ENCODE results near the gene GSTM2. TPM values are rescaled to one million over a fixed set of nuclear protein-coding genes. Genes with fewer than 3 reads are reported as not detected.
"Not testable (repeated sequence)": the region's sequence is repeated elsewhere in the genome, so short reads cannot be mapped to it uniquely, and the experiment has no call there.

The GSTM2 gene
- total RNA-seq, 2 donors from 2014 or later, result 18.5 to 27.5 TPM

DNA sequence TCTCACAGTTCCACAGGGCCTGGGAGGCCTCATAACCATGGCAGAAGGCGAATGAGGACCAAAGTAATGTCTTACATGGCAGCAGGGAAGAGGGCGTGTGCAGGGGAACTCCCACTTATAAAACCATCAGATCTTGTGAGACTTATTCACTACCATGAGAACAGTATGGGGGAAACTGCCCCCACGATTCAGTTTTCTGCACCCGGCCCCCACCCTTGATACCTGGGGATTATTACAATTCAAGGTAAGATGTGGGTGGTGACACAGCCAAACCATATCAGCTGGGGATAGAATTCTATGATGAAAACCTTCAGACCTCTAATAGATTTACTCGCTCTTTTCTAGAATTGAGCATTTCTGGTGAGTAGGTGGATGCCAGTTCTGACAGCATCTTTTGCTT is 26.5 kb downstream of the GSTM2 start:
- H3K9me3 Mint-ChIP-seq; H3K4me3 Mint-ChIP-seq; H3K27me3 Mint-ChIP-seq; ATAC-seq (replicated peaks); H3K27ac Mint-ChIP-seq; H3K36me3 Mint-ChIP-seq (ENCODE audit: low read depth); H3K4me1 Mint-ChIP-seq: not testable (repeated sequence)

DNA sequence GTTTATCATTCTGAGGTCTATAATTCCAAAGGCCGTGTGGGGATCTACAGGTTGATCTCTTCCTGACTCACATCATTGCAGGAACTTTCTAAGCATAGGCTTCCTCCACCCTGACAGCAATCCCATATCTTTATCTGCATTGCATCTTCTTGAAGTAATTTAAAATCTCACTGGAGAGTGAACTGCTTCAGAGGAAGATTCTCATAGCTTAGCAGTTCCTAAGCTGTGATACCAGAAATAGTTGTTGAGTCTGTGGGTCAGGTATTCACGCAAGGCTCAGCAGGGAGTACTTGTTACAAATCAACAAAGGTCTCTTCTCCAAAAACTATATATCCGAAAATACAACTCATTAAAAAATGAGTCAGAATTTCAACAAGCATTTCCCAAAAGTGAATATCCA is 27.3 kb downstream of the GSTM2 start:
- H3K27me3 Mint-ChIP-seq; H3K4me3 Mint-ChIP-seq; ATAC-seq (replicated peaks): not testable (repeated sequence)

DNA sequence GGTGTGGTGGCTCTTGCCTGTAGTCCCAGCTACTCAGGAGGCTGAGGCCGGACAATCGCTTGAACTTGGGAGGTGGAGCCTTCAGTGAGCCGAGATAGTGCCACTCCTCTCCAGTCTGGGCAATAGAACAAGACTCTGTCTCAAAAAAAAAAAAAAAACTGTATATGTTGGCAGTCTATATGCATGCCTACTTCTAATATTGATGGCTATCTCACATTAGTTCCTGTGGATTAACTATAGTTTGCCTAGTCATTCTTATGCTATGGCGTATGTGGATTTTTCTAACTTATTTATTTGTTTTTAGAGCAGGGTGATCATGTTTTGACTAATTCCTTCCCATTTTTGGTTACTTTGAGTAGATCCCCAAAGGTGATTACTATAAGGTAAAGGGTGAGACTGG is 29.2 kb downstream of the GSTM2 start:
- H3K27ac Mint-ChIP-seq, result no peak overlapping the region
- ATAC-seq (replicated peaks), result no peak
- H3K4me3 Mint-ChIP-seq, result no peak overlapping the region
- no peaks in the 10 kb centered on the region for H3K36me3 Mint-ChIP-seq (ENCODE audit: low read depth)
- H3K9me3 Mint-ChIP-seq, result no peaks in the 10 kb centered on the region
- no peaks in the 10 kb centered on the region for H3K4me1 Mint-ChIP-seq
- no peaks in the 10 kb centered on the region for H3K27me3 Mint-ChIP-seq

More for the DNA sequence above, 27.3 kb downstream of the GSTM2 start:
- H3K36me3 Mint-ChIP-seq (ENCODE audit: low read depth); H3K9me3 Mint-ChIP-seq; H3K27ac Mint-ChIP-seq; H3K4me1 Mint-ChIP-seq: not testable (repeated sequence)

DNA sequence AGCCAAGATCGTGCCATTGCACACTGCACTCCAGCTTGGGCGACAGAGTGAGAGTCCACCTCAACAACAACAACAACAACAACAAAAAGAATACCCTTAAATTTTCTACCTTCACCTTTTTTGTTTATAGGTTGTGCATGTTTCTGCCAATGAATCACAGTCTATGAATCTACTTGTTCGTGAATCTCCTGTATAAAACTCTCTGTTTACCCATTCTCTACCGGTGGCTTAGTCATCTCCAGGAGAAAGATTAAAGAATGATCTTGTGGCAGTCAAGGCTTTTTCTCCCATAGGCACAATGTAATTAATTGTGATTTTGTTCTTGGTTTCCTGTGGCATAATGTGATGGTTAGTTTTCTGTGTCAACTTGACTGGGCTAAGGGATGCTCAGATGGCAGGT is 30.0 kb downstream of the GSTM2 start:
- not testable (repeated sequence) for H3K27ac Mint-ChIP-seq; H3K36me3 Mint-ChIP-seq (ENCODE audit: low read depth); H3K27me3 Mint-ChIP-seq; ATAC-seq (replicated peaks); H3K9me3 Mint-ChIP-seq; H3K4me3 Mint-ChIP-seq; H3K4me1 Mint-ChIP-seq

DNA sequence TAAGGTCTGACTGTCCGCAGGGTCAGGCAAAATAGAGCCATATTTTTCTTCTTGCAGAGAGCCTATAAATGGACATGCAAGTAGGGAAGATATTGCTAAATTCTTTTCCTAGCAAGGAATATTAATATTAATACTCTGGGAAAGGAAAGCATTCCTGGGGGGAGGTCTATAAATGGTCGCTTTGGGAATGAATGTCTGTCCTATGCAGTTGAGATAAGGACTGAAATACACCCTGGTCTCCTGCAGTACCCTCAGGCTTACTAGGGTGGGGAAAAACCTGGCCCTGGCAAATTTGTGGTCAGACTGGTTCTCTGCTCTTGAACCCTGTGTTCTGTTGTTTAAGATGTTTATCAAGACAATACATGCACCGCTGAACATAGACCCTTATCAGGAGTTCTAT is 35.1 kb downstream of the GSTM2 start:
- H3K4me1 Mint-ChIP-seq; H3K36me3 Mint-ChIP-seq (ENCODE audit: low read depth); H3K4me3 Mint-ChIP-seq; ATAC-seq (replicated peaks); H3K27ac Mint-ChIP-seq; H3K9me3 Mint-ChIP-seq; H3K27me3 Mint-ChIP-seq: not testable (repeated sequence)

DNA sequence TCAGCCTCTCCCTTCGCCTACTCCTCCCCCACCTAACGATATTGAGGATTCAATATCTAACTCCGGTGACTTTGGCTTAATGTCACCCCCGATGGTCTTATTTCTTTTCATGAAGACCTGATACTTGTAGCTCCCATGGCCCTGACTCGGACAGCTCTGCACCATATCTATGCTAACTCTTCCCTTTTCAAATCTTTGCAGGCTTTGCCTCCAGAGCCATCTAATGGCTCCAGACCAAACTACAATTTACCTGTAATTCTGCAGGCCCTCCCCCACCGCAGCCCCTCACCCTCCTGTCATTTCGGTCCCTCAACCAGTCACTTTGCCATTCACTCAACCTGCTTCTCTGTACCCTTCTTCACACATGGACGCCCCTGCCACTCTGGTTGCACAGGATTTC is 36.3 kb downstream of the GSTM2 start:
- Mint-ChIP-seq H3K36me3 (ENCODE audit: low read depth) (no peaks in the 10 kb centered on the region), H3K4me1 (no peaks in the 10 kb centered on the region), H3K27ac (no peak overlapping the region), H3K9me3 (peaks cover 3% of the 10 kb centered on the region), H3K27me3 (peaks cover 7% of the 10 kb centered on the region), H3K4me3 (no peak overlapping the region)
- no peak for ATAC-seq (replicated peaks)

GRCh38 chr1:109705411-109705810 is 37.6 kb downstream of the GSTM2 start:
- H3K4me3 Mint-ChIP-seq, result no peak overlapping the region
- peaks cover 3% of the 10 kb centered on the region for H3K9me3 Mint-ChIP-seq
- no peaks in the 10 kb centered on the region for H3K36me3 Mint-ChIP-seq (ENCODE audit: low read depth)
- peaks cover 7% of the 10 kb centered on the region for H3K27me3 Mint-ChIP-seq
- no peaks in the 10 kb centered on the region for H3K4me1 Mint-ChIP-seq
- no peak for ATAC-seq (replicated peaks)
- H3K27ac Mint-ChIP-seq, result no peak overlapping the region

GRCh38 chr1:109708949-109709348 is 41.1 kb downstream of the GSTM2 start:
- H3K9me3 Mint-ChIP-seq; H3K4me3 Mint-ChIP-seq; H3K27ac Mint-ChIP-seq; ATAC-seq (replicated peaks); H3K4me1 Mint-ChIP-seq; H3K36me3 Mint-ChIP-seq (ENCODE audit: low read depth): not testable (repeated sequence)
- H3K27me3 Mint-ChIP-seq, result peaks cover 14% of the 10 kb centered on the region

DNA sequence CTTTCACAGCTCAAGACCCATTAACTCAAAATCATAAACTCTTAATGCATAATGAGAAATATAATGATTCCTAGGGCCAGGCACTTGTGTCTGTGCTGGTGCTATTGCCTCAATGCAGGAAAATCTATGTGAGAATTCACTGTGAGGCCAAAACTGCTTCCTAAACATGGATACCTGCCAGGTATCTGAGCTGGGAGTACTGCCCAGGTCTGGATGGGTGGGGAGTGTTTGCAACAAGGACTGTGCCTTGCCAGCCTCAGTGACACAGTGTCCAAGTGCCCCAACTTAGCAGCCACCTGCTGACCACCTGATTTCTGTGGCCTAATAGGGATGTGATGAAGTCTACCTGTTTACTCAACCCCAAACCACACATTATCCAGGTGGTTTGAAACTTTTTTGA is 42.0 kb downstream of the GSTM2 start:
- H3K9me3 Mint-ChIP-seq; H3K27ac Mint-ChIP-seq; H3K4me1 Mint-ChIP-seq; H3K4me3 Mint-ChIP-seq; ATAC-seq (replicated peaks); H3K36me3 Mint-ChIP-seq (ENCODE audit: low read depth): not testable (repeated sequence)
- H3K27me3 Mint-ChIP-seq, result peaks cover 14% of the 10 kb centered on the region

GRCh38 chr1:109711593-109712320 is 43.9 kb downstream of the GSTM2 start, which contains the start of gene GSTM5:
Gene GSTM5, plus strand, starts transcription at chr1:109712251. Its CDS starts 62 bp downstream, at chr1:109712313.
- H3K36me3 Mint-ChIP-seq (ENCODE audit: low read depth); H3K9me3 Mint-ChIP-seq; ATAC-seq (replicated peaks); H3K4me3 Mint-ChIP-seq; H3K27ac Mint-ChIP-seq; H3K4me1 Mint-ChIP-seq: not testable (repeated sequence)
- H3K27me3 Mint-ChIP-seq, result peaks cover 19% of the 10 kb centered on the region

DNA sequence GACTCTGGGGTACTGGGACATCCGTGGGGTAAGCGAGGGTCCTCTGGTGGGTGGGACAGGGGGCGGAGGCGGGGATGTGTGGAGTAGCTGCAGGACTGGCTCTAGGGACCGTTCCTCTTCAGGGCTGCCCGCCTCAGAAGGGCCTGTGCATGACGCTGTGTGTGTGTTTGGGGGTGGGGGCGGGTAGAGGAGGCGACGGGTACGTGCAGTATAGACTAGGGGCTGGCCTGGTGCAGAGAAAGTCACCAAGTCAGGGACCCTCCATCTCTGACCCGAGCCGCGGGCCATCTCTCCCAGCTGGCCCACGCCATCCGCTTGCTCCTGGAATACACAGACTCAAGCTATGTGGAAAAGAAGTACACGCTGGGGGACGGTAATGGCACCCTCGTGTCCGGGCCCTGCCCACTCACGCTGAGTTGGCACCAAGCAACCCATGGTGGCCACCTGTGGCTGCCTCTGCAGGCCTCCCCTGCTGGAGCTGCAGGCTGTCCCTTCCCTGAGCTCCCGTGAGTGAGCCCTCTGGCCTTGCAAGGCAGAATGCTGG is 44.5 kb downstream of the GSTM2 start:
- no peaks in the 10 kb centered on the region for H3K36me3 Mint-ChIP-seq (ENCODE audit: low read depth)
- peaks cover 21% of the 10 kb centered on the region for H3K27me3 Mint-ChIP-seq
- H3K27ac Mint-ChIP-seq, result no peak overlapping the region
- peaks cover 3% of the 10 kb centered on the region for H3K9me3 Mint-ChIP-seq
- ATAC-seq (replicated peaks), result no peak
- H3K4me1 Mint-ChIP-seq, result no peaks in the 10 kb centered on the region
- no peak overlapping the region for H3K4me3 Mint-ChIP-seq

- Mint-ChIP-seq H3K4me1 (no peaks in the 10 kb centered on the region), H3K36me3 (ENCODE audit: low read depth) (no peaks in the 10 kb centered on the region), H3K27me3 (peaks cover 24% of the 10 kb centered on the region), H3K27ac (no peak overlapping the region), H3K9me3 (no peaks in the 10 kb centered on the region), H3K4me3 (no peak overlapping the region)
- ATAC-seq (replicated peaks), result no peak
Measured at GRCh38 chr1:109713636-109714035, 45.8 kb downstream of the GSTM2 start.

GRCh38 chr1:109714661-109715372 is 47.0 kb downstream of the GSTM2 start:
- Mint-ChIP-seq H3K9me3 (no peaks in the 10 kb centered on the region), H3K27me3 (peaks cover 28% of the 10 kb centered on the region), H3K27ac (no peak overlapping the region), H3K4me1 (no peaks in the 10 kb centered on the region), H3K36me3 (ENCODE audit: low read depth) (no peaks in the 10 kb centered on the region), H3K4me3 (no peak overlapping the region)
- ATAC-seq (replicated peaks), result no peak

- Mint-ChIP-seq H3K27me3 (peaks cover 28% of the 10 kb centered on the region), H3K4me3 (no peak overlapping the region), H3K9me3 (no peaks in the 10 kb centered on the region), H3K27ac (no peak overlapping the region), H3K4me1 (no peaks in the 10 kb centered on the region), H3K36me3 (ENCODE audit: low read depth) (no peaks in the 10 kb centered on the region)
- no peak for ATAC-seq (replicated peaks)
Measured at GRCh38 chr1:109716121-109716520, 48.3 kb downstream of the GSTM2 start.

DNA sequence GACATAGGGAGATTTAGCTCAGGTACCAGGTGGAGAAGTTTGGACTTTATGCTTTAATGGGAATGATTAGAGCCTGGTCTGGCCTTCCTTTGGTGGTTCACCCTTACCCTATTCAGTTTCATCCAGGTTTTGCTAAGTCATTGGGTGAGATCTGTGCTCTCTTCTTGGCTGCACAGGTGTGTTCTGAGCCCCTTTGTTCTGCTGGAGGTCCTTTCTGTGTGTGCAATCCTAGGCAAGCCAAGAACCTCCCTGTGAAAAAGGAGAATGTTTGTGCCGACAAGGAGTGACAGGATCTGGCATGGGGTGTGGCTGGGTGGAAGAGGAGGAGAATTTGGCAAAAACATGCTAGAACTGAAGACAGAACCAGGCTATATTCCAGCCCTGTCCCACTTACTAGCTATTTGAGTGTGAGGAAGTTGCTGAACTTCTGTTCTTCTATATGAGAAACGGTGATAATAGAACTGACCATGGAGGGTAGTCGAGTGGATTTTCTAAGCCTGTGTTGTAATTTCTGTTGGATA is 48.8 kb downstream of the GSTM2 start:
- Mint-ChIP-seq H3K4me1 (no peaks in the 10 kb centered on the region), H3K27ac (no peak overlapping the region), H3K27me3 (peaks cover 28% of the 10 kb centered on the region), H3K4me3 (no peak overlapping the region), H3K9me3 (no peaks in the 10 kb centered on the region), H3K36me3 (ENCODE audit: low read depth) (no peaks in the 10 kb centered on the region)
- ATAC-seq (replicated peaks), result no peak

Data from activated T-helper 17 cell treated with anti-CD3 and anti-CD28 coated beads, Interleukin-2, amount 50 U/mL, for 72 hours (primary cell).